GM12878 (cell line): ENCODE results near the gene PRDM16. TPM values are rescaled to one million over a fixed set of nuclear protein-coding genes. Genes with fewer than 3 reads are reported as not detected.

ENCODE experiments used
- ATAC-seq: fragments of 200-7000 bp; cut with Tn5 transposase; 3 replicates; pipeline ENCODE4 v1.9.1; 2020; ENCODE audit warnings: mild to moderate bottlenecking, moderate library complexity
- BruUV-seq: library from RNA; stranded (reverse); fragments of 400-500 nt; replicated peaks from 2 replicates; lab custom pipeline; 2021; lab: Mats Ljungman, UMichigan
- CTCF ChIA-PET: fragments of 300-600 bp; sonication (Branson Sonifier 250); formaldehyde crosslinking; extraction: SDS; loops from one replicate; lab custom pipeline; 2021; ENCODE audit warnings: inconsistent platforms; lab: Yijun Ruan, JAX
- POLR2A ChIA-PET: fragments of 350-600 bp; formaldehyde crosslinking; extraction: SDS; loops from one replicate; lab custom pipeline; 2021; ENCODE audit warnings: inconsistent platforms; lab: Charles Lee
- RAD21 ChIA-PET: fragments of 300-600 bp; sonication (Branson Sonifier 250); formaldehyde crosslinking; loops from one replicate; lab custom pipeline; 2023; ENCODE audit warnings: antibody characterized with exemption; ENCODE audit not compliant: unreplicated experiment; lab: Charles Lee
- SMC1A ChIA-PET: fragments of 300-600 bp; sonication (Branson Sonifier 250); formaldehyde crosslinking; loops from one replicate; lab custom pipeline; 2023; ENCODE audit not compliant: unreplicated experiment, uncharacterized antibody; lab: Charles Lee
- DNase-seq: peaks from one replicate; pipeline ENCODE4 v3.0.0-alpha.2; 2011; ENCODE audit warnings: low read depth, low spot score
- FAIRE-seq: peaks from 3 replicates; lab custom pipeline; 2011; peaks lifted over from hg19 to GRCh38; lab: Jason Lieb, UNC
- H2AFZ ChIP-seq: 2 replicates; pipeline ENCODE4 v1.6.0; 2011; ENCODE audit warnings: low read depth, low read length, control low read depth; ENCODE audit not compliant: control insufficient read depth
- H3K27ac ChIP-seq: 2 replicates; pipeline ENCODE4 v1.5.1; 2011; ENCODE audit warnings: control low read depth; ENCODE audit not compliant: control insufficient read depth, insufficient read depth
- H3K27me3 ChIP-seq, 2 experiments: replicated peaks in 1 of 2; 2 replicates each; pipeline versions ENCODE4 v1.6.0 to v1.6.1; 2011; ENCODE audit warnings: low read length in 1 of 2; ENCODE audit not compliant: control insufficient read depth in 2 of 2, insufficient read depth in 2 of 2
- H3K36me3 ChIP-seq, 2 experiments: 2 replicates each; pipeline ENCODE4 v1.5.1; 2011; ENCODE audit warnings: low read length in 1 of 2; ENCODE audit not compliant: control insufficient read depth in 2 of 2, insufficient read depth in 2 of 2
- H3K4me1 ChIP-seq: 2 replicates; pipeline ENCODE4 v1.6.1; 2011; ENCODE audit warnings: mild to moderate bottlenecking, low read length, moderate library complexity, mixed read lengths; ENCODE audit not compliant: control insufficient read depth, insufficient read depth
- H3K4me2 ChIP-seq: 2 replicates; pipeline ENCODE4 v1.6.0; 2011; ENCODE audit warnings: control low read depth; ENCODE audit not compliant: control insufficient read depth, insufficient read depth
- H3K4me3 ChIP-seq: fragments of 200-600 bp; sonication (generic); 2 replicates; pipeline ENCODE4 v1.5.1; 2016
- H3K79me2 ChIP-seq: 2 replicates; pipeline ENCODE4 v1.6.0; 2011; ENCODE audit warnings: low read length; ENCODE audit not compliant: control insufficient read depth, insufficient read depth
- H3K9ac ChIP-seq: 2 replicates; pipeline ENCODE4 v1.8.0; 2011; ENCODE audit warnings: low read length, control low read depth, mixed read lengths; ENCODE audit not compliant: control insufficient read depth, insufficient read depth
- H3K9me3 ChIP-seq: replicated peaks from 3 replicates; pipeline ENCODE4 v1.5.1; 2011; ENCODE audit warnings: mild to moderate bottlenecking, low read length; ENCODE audit not compliant: control insufficient read depth, insufficient read depth
- H4K20me1 ChIP-seq: 2 replicates; pipeline ENCODE4 v1.6.0; 2011; ENCODE audit not compliant: control insufficient read depth, insufficient read depth
- ATF2 ChIP-seq: IDR thresholded peaks from 2 replicates; pipeline ENCODE4 v1.6.1; 2012; ENCODE audit warnings: low read length, inconsistent platforms
- FOXK2 ChIP-seq: fragments of 450-650 bp; IDR thresholded peaks from 2 replicates; pipeline ENCODE4 v1.6.1; 2017; ENCODE audit warnings: mild to moderate bottlenecking, moderate library complexity
- HDAC6 ChIP-seq: fragments of 200-600 bp; sonication (generic); IDR thresholded peaks from one replicate; pipeline ENCODE4 v1.8.0; 2017; ENCODE audit warnings: antibody characterized with exemption; ENCODE audit not compliant: unreplicated experiment
- HSF1 ChIP-seq: fragments of 150-350 bp; IDR thresholded peaks from 2 replicates; pipeline ENCODE4 v1.6.1; 2014; ENCODE audit warnings: mild to moderate bottlenecking, low read depth, low read length
- IKZF1 ChIP-seq: fragments of 450-650 bp; conservative IDR thresholded peaks from 2 replicates; pipeline ENCODE4 v1.6.1; 2017; ENCODE audit warnings: antibody characterized with exemption, mild to moderate bottlenecking
- IRF5 ChIP-seq: fragments of 450-650 bp; IDR thresholded peaks from 2 replicates; pipeline ENCODE4 v1.6.1; 2017; ENCODE audit warnings: borderline replicate concordance
- NR2F1 ChIP-seq: fragments of 450-650 bp; conservative IDR thresholded peaks from 2 replicates; pipeline ENCODE4 v1.6.1; 2017; ENCODE audit warnings: mild to moderate bottlenecking
- POLR2AphosphoS2 ChIP-seq: IDR thresholded peaks from 2 replicates; pipeline ENCODE4 v1.6.1; 2011; ENCODE audit warnings: low read depth, mild to moderate bottlenecking, low read length, improper control_type of control experiment, moderate library complexity
- SMARCA5 ChIP-seq: fragments of 450-650 bp; IDR thresholded peaks from 2 replicates; pipeline ENCODE4 v1.6.1; 2017; ENCODE audit warnings: mild to moderate bottlenecking
- SP1 ChIP-seq: IDR thresholded peaks from one replicate; pipeline ENCODE4 v1.6.1; 2011; ENCODE audit warnings: low read depth, low read length
- TCF12 ChIP-seq: IDR thresholded peaks from 2 replicates; pipeline ENCODE4 v1.6.1; 2011; ENCODE audit warnings: low read depth, mild to moderate bottlenecking, low read length
- ZNF622 ChIP-seq: fragments of 450-650 bp; IDR thresholded peaks from 2 replicates; pipeline ENCODE4 v1.6.1; 2017; ENCODE audit warnings: mild to moderate bottlenecking, inconsistent platforms
- WGBS: methylation state at CpG from one replicate; pipeline ENCODE4 v1.1.6; 2016; ENCODE audit warnings: low lambda C conversion rate; ENCODE audit not compliant: insufficient replicate concordance, insufficient coverage; ENCODE audit errors: missing lambda C conversion rate; 5-methylcytosine and 5-hydroxymethylcytosine counted together
- in situ Hi-C: fragments of 300-500 bp; cut with MboI; formaldehyde crosslinking; loops from 9 replicates; pipeline ENCODE4 v1.14.3; 2018; ENCODE audit warnings: mixed read lengths
- intact Hi-C: fragments of 100-400 bp; cut with micrococcal nuclease; formaldehyde crosslinking; loops from one replicate; pipeline ENCODE4 v1.14.2; 2022; ENCODE audit not compliant: unreplicated experiment
- polyA plus RNA-seq, 11 experiments: library from polyadenylated mRNA; depleted of rRNA in 4 of 11; unstranded in 6 of 11; stranded (reverse) in 5 of 11; fragments of >200 nt; fragmentation: Nextera tagmentation in 4 of 11; fragmentation: Illumina TruSeq in 1 of 11; extraction: Ambion mirVana in 4 of 11; extraction: Trizol in 1 of 11; gene quantifications; 1 replicate in 1 of 11; 2 replicates in 10 of 11; pipeline versions ENCODE4 v1.2.1 to v1.2.3, GENCODE V29; 2011 to 2016; ENCODE audit warnings: inconsistent platforms in 2 of 11, missing spikeins in 2 of 11, low read depth in 1 of 11
- total RNA-seq, 4 experiments: library from RNA; depleted of rRNA in 3 of 4; stranded (reverse); fragments of >200 nt in 3 of 4; fragmentation: Illumina TruSeq in 1 of 4; extraction: Trizol in 1 of 4; gene quantifications; 2 replicates each; pipeline versions ENCODE4 v1.2.1 to v1.2.3, GENCODE V29; 2013 to 2021

The PRDM16 gene
- total and polyA plus RNA-seq, 10 of the 15 experiments (the other 5 are each of a cell fraction or from before 2014, with no cell fraction given): 0.03 TPM; not detected in 9

- no peak for ATAC-seq
- intact Hi-C loops (no loop called here), in situ Hi-C loops (no loop called here)
- SMC1A ChIA-PET: no interaction called here
- TF ChIP-seq NR2F1 (no peak), IKZF1 (no peak), SMARCA5 (no peak), ATF2 (no peak), IRF5 (no peak), FOXK2 (no peak), SP1 (no peak), POLR2AphosphoS2 (no peak), ZNF622 (no peak), HSF1 (no peak), HDAC6 (no peak), TCF12 (no peak)
- no peaks in the 10 kb centered on the region for H3K27me3 ChIP-seq
- DNase-seq: no peak
- POLR2A ChIA-PET: no interaction called here
- no peaks in the 10 kb centered on the region for H3K4me1 ChIP-seq
- H3K9me3 ChIP-seq: no peaks in the 10 kb centered on the region
- H3K4me3 ChIP-seq: no peak overlapping the region
- RAD21 ChIA-PET: no interaction called here
- H3K79me2 ChIP-seq: no peaks in the 10 kb centered on the region
- 70% methylated on average over 41 of the region's 47 CpGs for WGBS
- no peak overlapping the region for H2AFZ ChIP-seq
- H3K9ac ChIP-seq: no peak overlapping the region
- no peak for FAIRE-seq
- H3K27ac ChIP-seq: no peak overlapping the region
- no peaks in the 10 kb centered on the region for H3K36me3 ChIP-seq
- no TSS peak for BruUV-seq
- CTCF ChIA-PET: no interaction called here
- no peak overlapping the region for H3K4me2 ChIP-seq
- H4K20me1 ChIP-seq: no peaks in the 10 kb centered on the region
Measured at GRCh38 chr1:3240524-3241235, 171.7 kb downstream of the PRDM16 start.
